B cell (primary cell): ENCODE data around the gene SLC44A1. TPM values are rescaled to one million over a fixed set of nuclear protein-coding genes. Genes with fewer than 3 reads are reported as not detected.

Source experiments
- ATAC-seq: fragments of 200-7000 bp; cut with Tn5 transposase; one replicate; pipeline ENCODE4 v1.10.0; 2021; ENCODE audit warnings: low read depth, mild to moderate bottlenecking, moderate number of reproducible peaks, moderate library complexity
- CTCF ChIA-PET: fragments of 350-600 bp; sonication (Branson Sonifier 250); formaldehyde crosslinking; loops from one replicate; lab custom pipeline; 2021; ENCODE audit warnings: antibody characterized with exemption, inconsistent platforms; lab: Charles Lee
- POLR2A ChIA-PET: fragments of 350-600 bp; sonication (Branson Sonifier 250); formaldehyde crosslinking; loops from one replicate; lab custom pipeline; 2021; ENCODE audit warnings: antibody characterized with exemption; lab: Charles Lee
- DNase-seq: peaks from one replicate; pipeline ENCODE4 v3.0.0; 2013
- H2AFZ ChIP-seq: 2 replicates; pipeline ENCODE4 v1.6.1; 2012; ENCODE audit warnings: mild to moderate bottlenecking, low read depth, low read length; ENCODE audit not compliant: insufficient read depth, poor library complexity, severe bottlenecking
- H3K27ac ChIP-seq, 2 donors: 1 replicate in 1 of 2; 2 replicates in 1 of 2; pipeline ENCODE4 v1.5.1; 2012 to 2013; ENCODE audit warnings: low read length in 2 of 2, mild to moderate bottlenecking in 2 of 2, moderate library complexity in 1 of 2
- H3K27me3 ChIP-seq, 4 experiments: fragments of 200-600 bp in 1 of 4; sonication (generic) in 1 of 4; replicated peaks in 1 of 4; 1 replicate in 2 of 4; 2 replicates in 2 of 4; pipeline versions ENCODE4 v1.6.1 to v1.7.0; 2013 to 2016; ENCODE audit warnings: low read length in 3 of 4, mild to moderate bottlenecking in 2 of 4, mixed read lengths in 1 of 4, moderate library complexity in 1 of 4; ENCODE audit not compliant: insufficient read depth in 4 of 4, control insufficient read depth in 3 of 4; ENCODE audit errors: control extremely low read depth in 1 of 4
- H3K36me3 ChIP-seq, 2 experiments: replicated peaks in 1 of 2; 1 replicate in 1 of 2; 2 replicates in 1 of 2; pipeline versions ENCODE4 v1.6.1 to v1.7.1; 2013; ENCODE audit warnings: low read length in 1 of 2; ENCODE audit not compliant: insufficient read depth in 2 of 2, control insufficient read depth in 1 of 2; ENCODE audit errors: control extremely low read depth in 1 of 2, extremely low read depth in 1 of 2
- H3K4me1 ChIP-seq, 2 donors: fragments of 200-600 bp in 1 of 2; sonication (generic) in 1 of 2; 1 replicate in 1 of 2; 2 replicates in 1 of 2; pipeline versions ENCODE4 v1.5.1 to v1.6.1; 2013 to 2017; ENCODE audit warnings: low read length in 2 of 2; ENCODE audit not compliant: control insufficient read depth in 2 of 2, insufficient read depth in 2 of 2
- H3K4me2 ChIP-seq: replicated peaks from 2 replicates; pipeline ENCODE3; 2012; ENCODE audit warnings: mild to moderate bottlenecking, low read depth, low read length; ENCODE audit not compliant: poor library complexity, severe bottlenecking
- H3K4me3 ChIP-seq, 5 experiments: fragments of 200-600 bp in 1 of 5; sonication (generic) in 1 of 5; 1 replicate in 3 of 5; 2 replicates in 2 of 5; pipeline versions ENCODE4 v1.5.1 to v1.7.0; 2011 to 2016; ENCODE audit warnings: low read length in 4 of 5, mild to moderate bottlenecking in 4 of 5, low read depth in 2 of 5, control low read depth in 1 of 5, moderate library complexity in 1 of 5; ENCODE audit not compliant: insufficient read depth in 1 of 5; ENCODE audit errors: control extremely low read depth in 1 of 5, extremely low read depth in 1 of 5
- H3K79me2 ChIP-seq: fragments of 200-600 bp; sonication (generic); one replicate; pipeline ENCODE4 v1.6.0; 2016; ENCODE audit warnings: low read length; ENCODE audit not compliant: control insufficient read depth, insufficient read depth
- H3K9ac ChIP-seq: fragments of 200-600 bp; sonication (generic); 2 replicates; pipeline ENCODE4 v1.6.1; 2017; ENCODE audit warnings: mild to moderate bottlenecking, low read length, moderate library complexity
- H3K9me3 ChIP-seq, 3 donors: one replicate each; pipeline versions ENCODE4 v1.6.1 to v1.7.1; 2013; ENCODE audit warnings: low read length in 2 of 3; ENCODE audit not compliant: control insufficient read depth in 2 of 3, insufficient read depth in 1 of 3; ENCODE audit errors: control extremely low read depth in 1 of 3
- H4K20me1 ChIP-seq: 2 replicates; pipeline ENCODE4 v1.6.0; 2012; ENCODE audit warnings: mild to moderate bottlenecking, low read length; ENCODE audit not compliant: insufficient read depth, control insufficient read depth, poor library complexity, severe bottlenecking
- H3K27ac Mint-ChIP-seq: one replicate; pipeline ENCODE4 v1.8.0; 2021; ENCODE audit warnings: mixed read lengths
- H3K27me3 Mint-ChIP-seq: one replicate; pipeline ENCODE4 v1.8.0; 2021; ENCODE audit warnings: mixed read lengths
- H3K4me1 Mint-ChIP-seq: one replicate; pipeline ENCODE4 v1.8.0; 2021; ENCODE audit warnings: mixed read lengths
- H3K4me3 Mint-ChIP-seq: one replicate; pipeline ENCODE4 v1.8.0; 2021; ENCODE audit warnings: mixed read lengths
- H3K9me3 Mint-ChIP-seq: one replicate; pipeline ENCODE4 v1.8.0; 2022; ENCODE audit warnings: mixed read lengths; ENCODE audit not compliant: insufficient read depth
- CTCF ChIP-seq: fragments of 200-600 bp; IDR thresholded peaks from one replicate; pipeline ENCODE4 v1.8.0; 2022; ENCODE audit warnings: antibody characterized with exemption, mild to moderate bottlenecking
- EZH2 ChIP-seq: IDR thresholded peaks from 2 replicates; pipeline ENCODE4 v1.6.1; 2012; ENCODE audit warnings: borderline replicate concordance, low read depth, mild to moderate bottlenecking, moderate library complexity, low read length; ENCODE audit not compliant: insufficient read depth, poor library complexity, severe bottlenecking
- WGBS: methylation state at CpG from one replicate; pipeline ENCODE4 v1.1.5; 2013; ENCODE audit warnings: missing lambda C conversion rate; ENCODE audit not compliant: insufficient coverage; 5-methylcytosine and 5-hydroxymethylcytosine counted together
- intact Hi-C: fragments of 100-400 bp; cut with micrococcal nuclease; formaldehyde crosslinking; loops from one replicate; pipeline ENCODE4 v1.10.0; 2022
- polyA plus RNA-seq: library from polyadenylated mRNA; depleted of rRNA; stranded (reverse); fragments of >200 nt; gene quantifications from 2 replicates; pipeline ENCODE4 v1.2.3, GENCODE V29; 2012
- total RNA-seq, 2 donors: library from RNA; stranded (reverse); fragments of 120-200 nt in 1 of 2; gene quantifications; 1 replicate in 1 of 2; 2 replicates in 1 of 2; pipeline versions ENCODE4 v1.2.3 to v1.2.4, GENCODE V29; 2013 to 2022

Gene SLC44A1
- total and polyA plus RNA-seq, 2 donors (not counting 1 experiment from before 2014, with no cell fraction given), result 2.2 to 17.7 TPM

GRCh38 chr9:105242062-105242461 lies 2.4 kb upstream of the SLC44A1 start:
- intact Hi-C loops, result loop anchor here (5.0 to 10.0 kb wide), 7 partner anchors 113 to 495 kb away; partner anchors contain the start of genes NIPSNAP3A and NIPSNAP3B
- no peaks in the 10 kb centered on the region for H3K9me3 Mint-ChIP-seq
- no peaks in the 10 kb centered on the region for H4K20me1 ChIP-seq
- no peak overlapping the region for H3K9ac ChIP-seq
- no peak overlapping the region for H3K27ac ChIP-seq
- H3K27me3 Mint-ChIP-seq, result peaks cover 11% of the 10 kb centered on the region
- no peak overlapping the region for H3K4me2 ChIP-seq
- H3K4me3 Mint-ChIP-seq, result no peak overlapping the region
- H3K4me1 Mint-ChIP-seq, result peaks cover 28% of the 10 kb centered on the region
- H3K9me3 ChIP-seq, result no peaks in the 10 kb centered on the region
- peaks cover 4% of the 10 kb centered on the region for H3K79me2 ChIP-seq
- no peak overlapping the region for H2AFZ ChIP-seq
- H3K27me3 ChIP-seq, result no peaks in the 10 kb centered on the region
- H3K4me3 ChIP-seq, result no peak overlapping the region
- POLR2A ChIA-PET, result no interaction called here
- TF ChIP-seq EZH2 (no peak), CTCF (no peak)
- peaks cover 11 to 15% of the 10 kb centered on the region in 2 donors for H3K4me1 ChIP-seq
- WGBS, result no CpG with 5 or more reads among the region's 2 CpGs
- ATAC-seq, result no peak
- H3K36me3 ChIP-seq, result no peaks in the 10 kb centered on the region
- DNase-seq, result no peak
- CTCF ChIA-PET, result no interaction called here
- no peak overlapping the region for H3K27ac Mint-ChIP-seq

DNA sequence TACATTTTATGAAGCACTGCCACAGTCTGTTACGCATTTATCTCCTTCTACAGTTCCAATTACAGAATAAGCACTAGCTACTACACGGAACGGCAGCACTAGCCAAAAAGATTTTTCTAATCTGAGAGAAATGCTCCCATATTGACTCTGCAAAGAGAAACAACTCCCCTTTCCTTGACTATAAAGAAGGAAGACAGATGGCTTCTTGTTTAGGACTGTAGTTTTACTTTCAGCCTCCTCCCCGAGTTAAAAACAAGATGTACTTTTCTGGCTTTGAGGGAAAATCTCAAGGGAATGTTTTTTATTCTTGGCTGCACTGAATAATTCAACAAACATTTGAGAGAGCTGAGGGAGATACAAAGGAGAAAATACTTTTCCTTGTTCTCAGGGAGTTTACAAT lies 1.9 kb upstream of the SLC44A1 start:
- H3K27ac Mint-ChIP-seq, result no peak overlapping the region
- CTCF ChIA-PET, result no interaction called here
- POLR2A ChIA-PET, result no interaction called here
- ATAC-seq (no peak), DNase-seq (no peak)
- intact Hi-C loops, result loop anchor here (5.0 to 10.0 kb wide), 7 partner anchors 112 to 495 kb away; partner anchors contain the start of genes NIPSNAP3A and NIPSNAP3B
- H3K4me2 ChIP-seq, result no peak overlapping the region
- no peaks in the 10 kb centered on the region for H3K27me3 ChIP-seq
- no peaks in the 10 kb centered on the region for H3K9me3 Mint-ChIP-seq
- no peak overlapping the region for H3K9ac ChIP-seq
- no peak overlapping the region for H3K27ac ChIP-seq
- WGBS, result no CpG with 5 or more reads among the region's 4 CpGs
- H3K9me3 ChIP-seq, result no peaks in the 10 kb centered on the region
- no peak overlapping the region for H3K4me3 ChIP-seq
- TF ChIP-seq CTCF (no peak), EZH2 (no peak)
- H3K4me1 Mint-ChIP-seq, result peaks cover 28% of the 10 kb centered on the region
- H2AFZ ChIP-seq, result peak overlapping the region; percentile 92
- H3K4me1 ChIP-seq, result peaks cover 11 to 15% of the 10 kb centered on the region in 2 donors
- H3K4me3 Mint-ChIP-seq, result no peak overlapping the region
- H3K36me3 ChIP-seq, result no peaks in the 10 kb centered on the region
- H3K27me3 Mint-ChIP-seq, result peaks cover 11% of the 10 kb centered on the region
- peaks cover 5% of the 10 kb centered on the region for H3K79me2 ChIP-seq
- no peaks in the 10 kb centered on the region for H4K20me1 ChIP-seq
